Uterus (tissue), 2 donors: ENCODE data around the gene FLNA.

Experiments
- POLR2A ChIP-seq, 2 donors: fragments of 450-650 bp; IDR thresholded peaks; one replicate each; pipeline ENCODE4 v1.6.1; 2016; ENCODE audit warnings: antibody characterized with exemption in 2 of 2, mild to moderate bottlenecking in 1 of 2, moderate library complexity in 1 of 2
- TF ChIP-seq, protein P1 (sequence below), 4 experiments: fragments of 200-600 bp in 2 of 4; fragments of 450-650 bp in 2 of 4; sonication (generic) in 2 of 4; IDR thresholded peaks; one replicate each; pipeline ENCODE4 v1.5.1; 2016 to 2019; ENCODE audit warnings: antibody characterized with exemption in 4 of 4, mild to moderate bottlenecking in 2 of 4, moderate library complexity in 1 of 4

DNA sequence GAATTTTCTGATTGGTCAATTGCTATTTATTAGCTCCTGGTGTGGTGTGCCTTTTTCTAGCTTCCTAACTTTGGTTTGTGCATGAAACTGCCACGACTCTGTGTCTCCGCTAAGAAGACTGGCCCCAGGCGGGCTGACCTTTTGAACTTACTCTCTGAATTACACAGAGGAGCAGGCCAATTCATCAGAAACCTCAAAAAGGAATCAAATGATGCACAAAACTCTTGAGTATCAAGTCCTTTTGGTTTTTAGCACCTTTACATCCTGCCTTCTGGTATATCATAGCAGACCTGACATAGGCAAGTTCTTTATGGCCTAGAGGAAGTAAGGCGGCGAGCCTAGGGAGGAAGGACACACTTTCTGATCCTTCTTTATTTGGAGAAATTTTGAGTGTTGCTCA is 61.3 kb downstream of the FLNA start:
- TF ChIP-seq, protein P1, sequence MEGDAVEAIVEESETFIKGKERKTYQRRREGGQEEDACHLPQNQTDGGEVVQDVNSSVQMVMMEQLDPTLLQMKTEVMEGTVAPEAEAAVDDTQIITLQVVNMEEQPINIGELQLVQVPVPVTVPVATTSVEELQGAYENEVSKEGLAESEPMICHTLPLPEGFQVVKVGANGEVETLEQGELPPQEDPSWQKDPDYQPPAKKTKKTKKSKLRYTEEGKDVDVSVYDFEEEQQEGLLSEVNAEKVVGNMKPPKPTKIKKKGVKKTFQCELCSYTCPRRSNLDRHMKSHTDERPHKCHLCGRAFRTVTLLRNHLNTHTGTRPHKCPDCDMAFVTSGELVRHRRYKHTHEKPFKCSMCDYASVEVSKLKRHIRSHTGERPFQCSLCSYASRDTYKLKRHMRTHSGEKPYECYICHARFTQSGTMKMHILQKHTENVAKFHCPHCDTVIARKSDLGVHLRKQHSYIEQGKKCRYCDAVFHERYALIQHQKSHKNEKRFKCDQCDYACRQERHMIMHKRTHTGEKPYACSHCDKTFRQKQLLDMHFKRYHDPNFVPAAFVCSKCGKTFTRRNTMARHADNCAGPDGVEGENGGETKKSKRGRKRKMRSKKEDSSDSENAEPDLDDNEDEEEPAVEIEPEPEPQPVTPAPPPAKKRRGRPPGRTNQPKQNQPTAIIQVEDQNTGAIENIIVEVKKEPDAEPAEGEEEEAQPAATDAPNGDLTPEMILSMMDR (IDR thresholded peaks at IDR 0.05) = no peak
- TF ChIP-seq POLR2A (IDR thresholded peaks at IDR 0.05) = no peak
